ENCODE results near the gene NPEPPS.
A peak's percentile ranks its signal among the peaks of the same experiment; 100 is the strongest.
"Not testable (repeated sequence)": the region's sequence is repeated elsewhere in the genome, so short reads cannot be mapped to it uniquely, and the experiment has no call there.

Gene NPEPPS, protein sequence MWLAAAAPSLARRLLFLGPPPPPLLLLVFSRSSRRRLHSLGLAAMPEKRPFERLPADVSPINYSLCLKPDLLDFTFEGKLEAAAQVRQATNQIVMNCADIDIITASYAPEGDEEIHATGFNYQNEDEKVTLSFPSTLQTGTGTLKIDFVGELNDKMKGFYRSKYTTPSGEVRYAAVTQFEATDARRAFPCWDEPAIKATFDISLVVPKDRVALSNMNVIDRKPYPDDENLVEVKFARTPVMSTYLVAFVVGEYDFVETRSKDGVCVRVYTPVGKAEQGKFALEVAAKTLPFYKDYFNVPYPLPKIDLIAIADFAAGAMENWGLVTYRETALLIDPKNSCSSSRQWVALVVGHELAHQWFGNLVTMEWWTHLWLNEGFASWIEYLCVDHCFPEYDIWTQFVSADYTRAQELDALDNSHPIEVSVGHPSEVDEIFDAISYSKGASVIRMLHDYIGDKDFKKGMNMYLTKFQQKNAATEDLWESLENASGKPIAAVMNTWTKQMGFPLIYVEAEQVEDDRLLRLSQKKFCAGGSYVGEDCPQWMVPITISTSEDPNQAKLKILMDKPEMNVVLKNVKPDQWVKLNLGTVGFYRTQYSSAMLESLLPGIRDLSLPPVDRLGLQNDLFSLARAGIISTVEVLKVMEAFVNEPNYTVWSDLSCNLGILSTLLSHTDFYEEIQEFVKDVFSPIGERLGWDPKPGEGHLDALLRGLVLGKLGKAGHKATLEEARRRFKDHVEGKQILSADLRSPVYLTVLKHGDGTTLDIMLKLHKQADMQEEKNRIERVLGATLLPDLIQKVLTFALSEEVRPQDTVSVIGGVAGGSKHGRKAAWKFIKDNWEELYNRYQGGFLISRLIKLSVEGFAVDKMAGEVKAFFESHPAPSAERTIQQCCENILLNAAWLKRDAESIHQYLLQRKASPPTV

DNA sequence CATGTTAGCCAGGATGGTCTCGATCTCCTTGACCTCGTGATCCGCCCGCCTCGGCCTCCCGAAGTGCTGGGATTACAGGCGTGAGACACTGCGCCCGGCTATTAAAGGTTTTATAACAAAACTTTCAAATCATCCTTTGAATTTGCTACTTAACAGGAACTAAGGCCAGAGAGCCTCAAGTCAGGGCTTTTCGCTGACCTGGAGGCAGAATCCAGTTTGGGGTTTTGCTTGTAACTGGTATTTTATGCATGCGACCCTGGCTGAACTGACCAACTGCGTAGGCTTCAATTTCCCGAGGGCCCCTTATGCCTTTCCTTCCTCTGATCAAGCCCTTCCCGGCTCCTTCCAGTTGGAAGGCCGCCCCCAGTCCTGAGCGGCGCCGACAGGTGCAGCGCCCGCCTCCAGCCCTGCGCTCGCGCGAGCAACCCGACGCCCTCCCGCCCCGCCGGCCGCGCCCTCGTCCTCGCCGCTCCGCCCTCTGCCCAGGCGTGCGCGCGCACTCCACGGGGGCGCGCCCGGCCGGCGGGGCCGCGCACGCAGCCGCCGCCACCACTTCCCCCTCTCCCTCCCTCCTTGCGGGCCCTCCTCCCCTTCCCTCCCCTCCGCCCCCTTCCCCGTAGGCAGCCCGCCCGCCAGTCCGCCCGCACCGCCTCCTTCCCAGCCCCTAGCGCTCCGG lies at the start of gene NPEPPS:
TSS of gene NPEPPS (plus strand) at position 552 of the 676 bp plus-strand sequence. CDS start 193 bp downstream, outside the sequence.
- H3K4me1 Mint-ChIP-seq = peaks cover 17% of the 10 kb centered on the region
- H3K4me3 Mint-ChIP-seq = peak within 1 kb of the TSS; percentile 95
- H3K9me3 Mint-ChIP-seq; H3K27me3 Mint-ChIP-seq (ENCODE audit: low read depth, poor library complexity): not testable (repeated sequence)
- peak; percentile 86 for DNase-seq
- H3K27ac Mint-ChIP-seq = peak within 1 kb of the TSS; percentile 98
- H3K36me3 Mint-ChIP-seq (ENCODE audit: low read depth) = peaks cover 17% of the 10 kb centered on the region

DNA sequence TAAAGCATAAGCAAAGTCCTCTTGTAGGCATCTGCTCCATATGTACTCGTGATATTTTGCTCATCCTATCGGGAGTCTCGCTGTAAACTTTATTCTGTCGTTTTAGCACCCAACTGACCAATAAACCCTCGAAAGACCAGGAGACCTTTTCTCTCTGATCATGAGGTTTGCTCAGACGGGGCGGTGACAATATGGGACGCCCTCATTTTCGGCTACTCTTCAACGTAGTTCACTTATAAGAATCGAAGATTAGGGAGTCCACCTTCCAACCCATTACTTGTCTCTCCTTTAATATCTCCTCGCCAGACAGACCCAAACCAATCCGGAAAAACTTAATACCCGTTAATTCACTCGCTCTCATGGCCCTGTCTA lies 39.1 kb upstream of the NPEPPS start:
- H3K9me3 Mint-ChIP-seq; DNase-seq; H3K27me3 Mint-ChIP-seq (ENCODE audit: low read depth, poor library complexity); H3K4me1 Mint-ChIP-seq: not testable (repeated sequence)
- peak overlapping the region; percentile 98 for H3K4me3 Mint-ChIP-seq
- peaks cover 19% of the 10 kb centered on the region for H3K36me3 Mint-ChIP-seq (ENCODE audit: low read depth)
- H3K27ac Mint-ChIP-seq = peak overlapping the region; percentile 100

DNA sequence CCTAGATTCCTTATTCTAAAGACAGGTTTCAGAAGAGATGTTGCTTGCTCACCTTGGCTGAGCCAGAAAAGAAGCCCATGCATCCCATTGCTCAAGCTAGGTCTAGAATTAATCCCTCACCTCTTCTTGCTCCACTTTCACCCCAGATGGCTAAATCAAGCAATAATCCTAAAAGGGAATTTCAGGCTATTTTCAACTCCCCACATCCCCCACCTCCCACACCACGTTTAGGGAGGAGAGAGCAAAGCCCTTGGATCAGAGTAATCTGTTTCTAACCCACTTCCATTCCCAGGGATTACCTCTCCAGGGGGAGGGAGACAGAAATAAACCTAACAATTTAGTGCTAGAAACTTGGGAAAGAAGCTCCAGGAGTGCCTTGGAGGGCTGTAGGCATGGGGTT lies 31.8 kb upstream of the NPEPPS start:
- H3K27me3 Mint-ChIP-seq (ENCODE audit: low read depth, poor library complexity); DNase-seq; H3K4me3 Mint-ChIP-seq; H3K27ac Mint-ChIP-seq; H3K9me3 Mint-ChIP-seq; H3K36me3 Mint-ChIP-seq (ENCODE audit: low read depth): not testable (repeated sequence)
- H3K4me1 Mint-ChIP-seq = peaks cover 16% of the 10 kb centered on the region

GRCh38 chr17:47499494-47499893 lies 31.4 kb upstream of the NPEPPS start:
- H3K27ac Mint-ChIP-seq; DNase-seq; H3K9me3 Mint-ChIP-seq; H3K27me3 Mint-ChIP-seq (ENCODE audit: low read depth, poor library complexity); H3K4me3 Mint-ChIP-seq; H3K36me3 Mint-ChIP-seq (ENCODE audit: low read depth): not testable (repeated sequence)
- H3K4me1 Mint-ChIP-seq = peaks cover 21% of the 10 kb centered on the region

- H3K36me3 Mint-ChIP-seq (ENCODE audit: low read depth); H3K4me3 Mint-ChIP-seq; H3K27me3 Mint-ChIP-seq (ENCODE audit: low read depth, poor library complexity); DNase-seq; H3K9me3 Mint-ChIP-seq; H3K27ac Mint-ChIP-seq: not testable (repeated sequence)
- peak; percentile 43 for TF ChIP-seq CTCF (IDR thresholded peaks at IDR 0.05)
- H3K4me1 Mint-ChIP-seq = peaks cover 21% of the 10 kb centered on the region
Observed at GRCh38 chr17:47500620-47501019, 30.3 kb upstream of the NPEPPS start.

GRCh38 chr17:47502122-47502731 lies 28.7 kb upstream of the NPEPPS start:
- DNase-seq = not testable (repeated sequence)
- Mint-ChIP-seq H3K27ac (peak overlapping the region; percentile 54), H3K4me1 (peaks cover 21% of the 10 kb centered on the region)

GRCh38 chr17:47502776-47503455 lies 28.0 kb upstream of the NPEPPS start:
- H3K4me1 Mint-ChIP-seq = peaks cover 21% of the 10 kb centered on the region
- H3K36me3 Mint-ChIP-seq (ENCODE audit: low read depth); H3K4me3 Mint-ChIP-seq; H3K27me3 Mint-ChIP-seq (ENCODE audit: low read depth, poor library complexity); DNase-seq; H3K27ac Mint-ChIP-seq; H3K9me3 Mint-ChIP-seq: not testable (repeated sequence)

More at GRCh38 chr17:47502122-47502731, 28.7 kb upstream of the NPEPPS start:
- H3K4me3 Mint-ChIP-seq; H3K9me3 Mint-ChIP-seq; H3K27me3 Mint-ChIP-seq (ENCODE audit: low read depth, poor library complexity); H3K36me3 Mint-ChIP-seq (ENCODE audit: low read depth): not testable (repeated sequence)

DNA sequence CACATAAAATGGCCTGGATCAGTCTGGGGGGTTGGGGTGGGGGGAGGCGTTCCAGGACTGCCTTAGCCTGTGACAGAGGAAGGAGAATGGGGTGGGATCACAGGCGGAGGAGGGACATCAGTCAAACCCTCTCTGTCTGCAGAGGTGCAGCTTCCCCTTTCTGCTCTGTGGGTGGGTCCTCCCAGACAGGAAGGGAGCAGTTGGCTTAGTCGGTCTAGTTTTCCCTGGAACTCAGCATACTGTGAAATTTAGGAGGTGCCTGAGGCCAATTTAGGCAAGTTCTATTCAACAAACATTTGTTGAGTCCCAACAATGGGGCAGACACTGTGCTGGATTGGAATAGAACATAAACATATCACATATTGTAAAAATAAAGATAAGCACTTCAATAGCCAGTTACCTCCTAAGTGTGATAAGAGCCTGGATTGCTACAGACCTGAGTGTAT lies 19.2 kb upstream of the NPEPPS start:
- not testable (repeated sequence) for H3K4me3 Mint-ChIP-seq; H3K27ac Mint-ChIP-seq; H3K36me3 Mint-ChIP-seq (ENCODE audit: low read depth); H3K9me3 Mint-ChIP-seq; H3K4me1 Mint-ChIP-seq; DNase-seq
- peaks cover 11% of the 10 kb centered on the region for H3K27me3 Mint-ChIP-seq (ENCODE audit: low read depth, poor library complexity)

GRCh38 chr17:47513301-47513700 lies 17.6 kb upstream of the NPEPPS start:
- DNase-seq; H3K27ac Mint-ChIP-seq; H3K4me3 Mint-ChIP-seq; H3K9me3 Mint-ChIP-seq; H3K4me1 Mint-ChIP-seq; H3K36me3 Mint-ChIP-seq (ENCODE audit: low read depth): not testable (repeated sequence)
- H3K27me3 Mint-ChIP-seq (ENCODE audit: low read depth, poor library complexity) = peaks cover 11% of the 10 kb centered on the region

- H3K36me3 Mint-ChIP-seq (ENCODE audit: low read depth); H3K27me3 Mint-ChIP-seq (ENCODE audit: low read depth, poor library complexity); H3K4me3 Mint-ChIP-seq; H3K4me1 Mint-ChIP-seq; H3K9me3 Mint-ChIP-seq; DNase-seq; H3K27ac Mint-ChIP-seq: not testable (repeated sequence)
Observed at GRCh38 chr17:47518880-47519279, 12.0 kb upstream of the NPEPPS start.

DNA sequence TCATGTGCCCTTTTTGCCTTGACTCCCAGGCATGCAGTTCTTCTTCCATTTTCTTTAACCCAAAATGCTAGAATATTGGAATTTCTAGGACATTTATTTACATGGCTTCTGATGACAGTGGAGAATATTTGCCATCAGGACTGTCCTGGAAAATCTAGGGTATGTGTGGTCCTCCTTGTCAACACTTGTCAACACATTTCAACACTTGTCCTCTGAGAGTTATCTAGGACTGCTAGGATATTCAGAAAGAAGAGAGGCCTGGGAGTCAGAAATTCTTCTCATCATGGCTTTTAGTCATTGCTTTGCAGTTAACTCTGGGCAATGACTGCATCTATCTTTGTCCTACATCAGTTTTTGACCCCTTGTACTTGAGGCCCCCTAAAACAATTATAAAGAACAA lies 11.5 kb upstream of the NPEPPS start:
- H3K27ac Mint-ChIP-seq = not testable (repeated sequence)

DNA sequence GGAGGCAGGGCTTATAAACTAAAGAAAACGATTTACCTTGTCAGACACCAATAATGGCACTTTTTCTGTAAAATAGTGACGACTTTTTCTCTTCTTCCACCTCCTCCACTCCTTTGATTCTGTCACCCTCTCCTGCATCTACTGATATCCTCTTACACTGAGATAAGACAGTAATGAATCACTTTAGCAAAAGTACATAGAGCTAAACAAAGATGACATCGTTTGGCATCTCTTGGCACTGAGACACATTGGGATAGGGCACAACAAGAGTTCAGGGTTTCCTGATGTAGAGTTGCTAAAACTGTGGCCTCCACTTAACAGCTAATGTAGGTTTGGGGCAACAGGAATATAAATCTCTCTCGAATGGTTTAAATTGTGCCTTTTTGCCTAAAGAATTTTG lies 10.6 kb upstream of the NPEPPS start:
- H3K4me1 Mint-ChIP-seq; H3K36me3 Mint-ChIP-seq (ENCODE audit: low read depth); H3K4me3 Mint-ChIP-seq; DNase-seq; H3K27me3 Mint-ChIP-seq (ENCODE audit: low read depth, poor library complexity); H3K9me3 Mint-ChIP-seq: not testable (repeated sequence)
- peak overlapping the region; percentile 29 for H3K27ac Mint-ChIP-seq

More for the DNA sequence above, 11.5 kb upstream of the NPEPPS start:
- H3K36me3 Mint-ChIP-seq (ENCODE audit: low read depth); H3K27me3 Mint-ChIP-seq (ENCODE audit: low read depth, poor library complexity); DNase-seq; H3K4me3 Mint-ChIP-seq; H3K9me3 Mint-ChIP-seq; H3K4me1 Mint-ChIP-seq: not testable (repeated sequence)

Data from nephron progenitor cell (in vitro differentiated cells).